Measurements from ENCODE around the gene ICE1. TPM values are rescaled to one million over a fixed set of nuclear protein-coding genes. Genes with fewer than 3 reads are reported as not detected.

Gene ICE1
- total RNA-seq, 1 experiment from 2014 or later: 27.8 TPM

- Mint-ChIP-seq H3K4me1 (ENCODE audit: low read depth, unreplicated experiment) (peaks cover 10% of the 10 kb centered on the region), H3K27me3 (ENCODE audit: unreplicated experiment) (peaks cover 5% of the 10 kb centered on the region), H3K4me3 (ENCODE audit: low read depth, unreplicated experiment) (no peak overlapping the region), H3K9me3 (ENCODE audit: low read depth, unreplicated experiment) (no peaks in the 10 kb centered on the region), H3K27ac (ENCODE audit: unreplicated experiment) (peak overlapping the region; percentile 93), H3K36me3 (ENCODE audit: insufficient read depth, unreplicated experiment) (peaks cover 17% of the 10 kb centered on the region)
- TF ChIP-seq, protein P1, sequence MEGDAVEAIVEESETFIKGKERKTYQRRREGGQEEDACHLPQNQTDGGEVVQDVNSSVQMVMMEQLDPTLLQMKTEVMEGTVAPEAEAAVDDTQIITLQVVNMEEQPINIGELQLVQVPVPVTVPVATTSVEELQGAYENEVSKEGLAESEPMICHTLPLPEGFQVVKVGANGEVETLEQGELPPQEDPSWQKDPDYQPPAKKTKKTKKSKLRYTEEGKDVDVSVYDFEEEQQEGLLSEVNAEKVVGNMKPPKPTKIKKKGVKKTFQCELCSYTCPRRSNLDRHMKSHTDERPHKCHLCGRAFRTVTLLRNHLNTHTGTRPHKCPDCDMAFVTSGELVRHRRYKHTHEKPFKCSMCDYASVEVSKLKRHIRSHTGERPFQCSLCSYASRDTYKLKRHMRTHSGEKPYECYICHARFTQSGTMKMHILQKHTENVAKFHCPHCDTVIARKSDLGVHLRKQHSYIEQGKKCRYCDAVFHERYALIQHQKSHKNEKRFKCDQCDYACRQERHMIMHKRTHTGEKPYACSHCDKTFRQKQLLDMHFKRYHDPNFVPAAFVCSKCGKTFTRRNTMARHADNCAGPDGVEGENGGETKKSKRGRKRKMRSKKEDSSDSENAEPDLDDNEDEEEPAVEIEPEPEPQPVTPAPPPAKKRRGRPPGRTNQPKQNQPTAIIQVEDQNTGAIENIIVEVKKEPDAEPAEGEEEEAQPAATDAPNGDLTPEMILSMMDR (IDR thresholded peaks at IDR 0.05; ENCODE audit: unreplicated experiment): no peak
- CTCF ChIA-PET: no interaction called here
- TSS peak; percentile 77 for BruUV-seq (replicated peaks)
- DNase-seq: peak; percentile 6
- intact Hi-C loops (cut with micrococcal nuclease; ENCODE audit: unreplicated experiment): no loop called here
Measured at GRCh38 chr5:5421149-5421960, 1.1 kb upstream of the ICE1 start.

- intact Hi-C loops (cut with micrococcal nuclease; ENCODE audit: unreplicated experiment): no loop called here
- Mint-ChIP-seq H3K27ac (ENCODE audit: unreplicated experiment) (peak overlapping the region; percentile 93), H3K9me3 (ENCODE audit: low read depth, unreplicated experiment) (peaks cover 6% of the 10 kb centered on the region), H3K4me1 (ENCODE audit: low read depth, unreplicated experiment) (peaks cover 10% of the 10 kb centered on the region), H3K4me3 (ENCODE audit: low read depth, unreplicated experiment) (no peak overlapping the region), H3K36me3 (ENCODE audit: insufficient read depth, unreplicated experiment) (peaks cover 21% of the 10 kb centered on the region), H3K27me3 (ENCODE audit: unreplicated experiment) (no peaks in the 10 kb centered on the region)
- CTCF ChIA-PET: no interaction called here
- no TSS peak for BruUV-seq (replicated peaks)
- DNase-seq: no peak
- TF ChIP-seq, protein P1 (IDR thresholded peaks at IDR 0.05; ENCODE audit: unreplicated experiment): no peak
Measured at GRCh38 chr5:5422819-5423515, 490 bp downstream of the ICE1 start.

DNA sequence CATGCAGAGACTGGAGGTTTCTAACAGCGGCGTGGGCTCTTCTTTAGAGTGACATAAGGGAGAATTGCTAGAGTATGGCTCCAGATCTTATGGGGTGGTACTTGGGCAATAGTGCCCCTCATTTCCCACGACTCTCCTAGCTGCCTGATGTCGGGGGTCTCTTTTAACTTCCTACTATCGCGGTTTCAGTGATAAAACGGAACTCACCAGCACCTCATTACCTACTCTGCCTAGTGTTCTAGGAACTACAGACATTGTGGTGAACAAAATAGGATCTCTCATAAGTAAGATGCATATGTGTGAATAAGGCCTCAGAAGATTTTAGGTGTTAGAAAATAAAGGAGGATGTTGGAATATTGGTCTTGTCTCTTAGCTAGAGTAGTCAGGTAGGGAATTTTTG lies 1.1 kb downstream of the ICE1 start:
- DNase-seq: no peak
- Mint-ChIP-seq H3K27me3 (ENCODE audit: unreplicated experiment) (no peaks in the 10 kb centered on the region), H3K36me3 (ENCODE audit: insufficient read depth, unreplicated experiment) (peaks cover 22% of the 10 kb centered on the region), H3K27ac (ENCODE audit: unreplicated experiment) (no peak overlapping the region), H3K4me3 (ENCODE audit: low read depth, unreplicated experiment) (no peak overlapping the region), H3K4me1 (ENCODE audit: low read depth, unreplicated experiment) (peaks cover 10% of the 10 kb centered on the region), H3K9me3 (ENCODE audit: low read depth, unreplicated experiment) (peaks cover 6% of the 10 kb centered on the region)
- CTCF ChIA-PET: no interaction called here
- intact Hi-C loops (cut with micrococcal nuclease; ENCODE audit: unreplicated experiment): no loop called here
- BruUV-seq (replicated peaks): no TSS peak
- TF ChIP-seq, protein P1 (IDR thresholded peaks at IDR 0.05; ENCODE audit: unreplicated experiment): no peak

- TF ChIP-seq, protein P1 (IDR thresholded peaks at IDR 0.05; ENCODE audit: unreplicated experiment): no peak
- CTCF ChIA-PET: no interaction called here
- H3K27ac Mint-ChIP-seq (ENCODE audit: unreplicated experiment): no peak overlapping the region
Measured at GRCh38 chr5:5424736-5425135, 2.3 kb downstream of the ICE1 start.

More at GRCh38 chr5:5424736-5425135, 2.3 kb downstream of the ICE1 start:
- no peaks in the 10 kb centered on the region for H3K27me3 Mint-ChIP-seq (ENCODE audit: unreplicated experiment)
- DNase-seq: no peak
- H3K36me3 Mint-ChIP-seq (ENCODE audit: insufficient read depth, unreplicated experiment): peaks cover 22% of the 10 kb centered on the region
- peaks cover 10% of the 10 kb centered on the region for H3K4me1 Mint-ChIP-seq (ENCODE audit: low read depth, unreplicated experiment)
- intact Hi-C loops (cut with micrococcal nuclease; ENCODE audit: unreplicated experiment): no loop called here
- H3K4me3 Mint-ChIP-seq (ENCODE audit: low read depth, unreplicated experiment): no peak overlapping the region
- BruUV-seq (replicated peaks): no TSS peak
- peaks cover 6% of the 10 kb centered on the region for H3K9me3 Mint-ChIP-seq (ENCODE audit: low read depth, unreplicated experiment)

All from Calu3 (cell line).